Mammary epithelial cell (primary cell): ENCODE results near the gene PLAAT2.
"Not testable (repeated sequence)": the region's sequence is repeated elsewhere in the genome, so short reads cannot be mapped to it uniquely, and the experiment has no call there.

Experiments used
- EZH2 ChIP-seq: IDR thresholded peaks from 2 replicates; pipeline ENCODE4 v1.6.1; 2012; ENCODE audit warnings: low read length, inconsistent platforms, borderline replicate concordance
- TF ChIP-seq, protein P1 (sequence below), 2 donors: IDR thresholded peaks in 1 of 2; conservative IDR thresholded peaks in 1 of 2; 2 replicates each; pipeline ENCODE4 v1.5.1; 2011 to 2012; ENCODE audit warnings: inconsistent platforms in 2 of 2, low read length in 2 of 2, mild to moderate bottlenecking in 2 of 2, control low read depth in 1 of 2, low read depth in 1 of 2; ENCODE audit not compliant: insufficient read depth in 1 of 2; ENCODE audit errors: extremely low read depth in 1 of 2

- TF ChIP-seq, protein P1, sequence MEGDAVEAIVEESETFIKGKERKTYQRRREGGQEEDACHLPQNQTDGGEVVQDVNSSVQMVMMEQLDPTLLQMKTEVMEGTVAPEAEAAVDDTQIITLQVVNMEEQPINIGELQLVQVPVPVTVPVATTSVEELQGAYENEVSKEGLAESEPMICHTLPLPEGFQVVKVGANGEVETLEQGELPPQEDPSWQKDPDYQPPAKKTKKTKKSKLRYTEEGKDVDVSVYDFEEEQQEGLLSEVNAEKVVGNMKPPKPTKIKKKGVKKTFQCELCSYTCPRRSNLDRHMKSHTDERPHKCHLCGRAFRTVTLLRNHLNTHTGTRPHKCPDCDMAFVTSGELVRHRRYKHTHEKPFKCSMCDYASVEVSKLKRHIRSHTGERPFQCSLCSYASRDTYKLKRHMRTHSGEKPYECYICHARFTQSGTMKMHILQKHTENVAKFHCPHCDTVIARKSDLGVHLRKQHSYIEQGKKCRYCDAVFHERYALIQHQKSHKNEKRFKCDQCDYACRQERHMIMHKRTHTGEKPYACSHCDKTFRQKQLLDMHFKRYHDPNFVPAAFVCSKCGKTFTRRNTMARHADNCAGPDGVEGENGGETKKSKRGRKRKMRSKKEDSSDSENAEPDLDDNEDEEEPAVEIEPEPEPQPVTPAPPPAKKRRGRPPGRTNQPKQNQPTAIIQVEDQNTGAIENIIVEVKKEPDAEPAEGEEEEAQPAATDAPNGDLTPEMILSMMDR (conservative IDR thresholded peaks at IDR 0.05 in 1 of 2, IDR thresholded peaks at IDR 0.05 in 1 of 2; ENCODE audit: extremely low read depth in 1 of 2, insufficient read depth in 1 of 2, low read depth in 1 of 2, low read length in 2 of 2): not testable (repeated sequence)
- not testable (repeated sequence) for TF ChIP-seq EZH2
Measured at GRCh38 chr11:63550156-63550700, 13.0 kb downstream of the PLAAT2 start.
